Neural cell (in vitro differentiated cells): ENCODE measurements around the gene TULP4.

Source experiments
- CTCF ChIP-seq: fragments of 450-650 bp; IDR thresholded peaks from 2 replicates; pipeline ENCODE4 v1.5.1; 2014; ENCODE audit warnings: antibody characterized with exemption, mild to moderate bottlenecking, moderate library complexity; ENCODE audit not compliant: poor library complexity, severe bottlenecking
- EP300 ChIP-seq: fragments of 450-650 bp; conservative IDR thresholded peaks from 2 replicates; pipeline ENCODE4 v1.6.1; 2014; ENCODE audit warnings: antibody characterized with exemption, mild to moderate bottlenecking, moderate library complexity; ENCODE audit not compliant: poor library complexity, severe bottlenecking
- EZH2 ChIP-seq: fragments of 200-600, 300-800 bp; shearing (Covaris generic), sonication (generic); IDR thresholded peaks from 2 replicates; pipeline ENCODE4 v1.6.1; 2014; ENCODE audit warnings: antibody characterized with exemption, low read length, borderline replicate concordance, mild to moderate bottlenecking; ENCODE audit not compliant: insufficient read depth, poor library complexity, severe bottlenecking
- POLR2AphosphoS5 ChIP-seq: IDR thresholded peaks from 2 replicates; pipeline ENCODE4 v1.6.1; 2012
- SMC3 ChIP-seq: fragments of 450-650 bp; conservative IDR thresholded peaks from 2 replicates; pipeline ENCODE4 v1.6.1; 2014; ENCODE audit warnings: antibody characterized with exemption, mild to moderate bottlenecking, moderate library complexity; ENCODE audit not compliant: poor library complexity

DNA sequence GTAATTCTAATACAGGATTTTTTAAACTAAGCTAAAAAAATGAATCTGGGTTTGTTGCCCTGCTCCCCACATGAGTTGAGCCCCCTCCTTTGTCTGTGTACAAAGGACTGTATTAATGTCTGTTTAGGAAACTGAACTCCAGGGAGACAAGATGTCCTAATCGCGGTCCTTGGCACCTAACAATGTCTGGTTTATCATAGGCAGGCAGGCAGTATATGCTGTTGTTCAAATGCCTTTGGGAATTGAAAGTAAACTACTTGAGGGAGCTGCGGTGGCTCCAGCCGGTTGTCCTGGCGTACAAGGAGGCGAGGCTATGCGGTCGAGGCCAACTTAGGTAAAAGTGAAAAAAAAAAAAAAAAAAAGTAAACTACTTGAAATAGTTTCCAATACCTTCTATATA lies 98.5 kb downstream of the TULP4 start:
- TF ChIP-seq CTCF (no peak), EP300 (no peak), EZH2 (no peak), POLR2AphosphoS5 (no peak), SMC3 (no peak)
